ENCODE results near the gene EXTL2.
"Not testable (repeated sequence)": the region's sequence is repeated elsewhere in the genome, so short reads cannot be mapped to it uniquely, and the experiment has no call there.

Gene EXTL2

GRCh38 chr1:100896481-100896982, 1.9 kb upstream of the EXTL2 start:
- DNase-seq: peak; percentile 51

GRCh38 chr1:100895540-100896480, 1.2 kb upstream of the EXTL2 start, which contains the start of gene SLC30A7:
TSS of gene SLC30A7 (plus strand) at chr1:100896090. CDS start at chr1:100896263, 173 bp downstream.
- peak; percentile 92 for DNase-seq

GRCh38 chr1:100893718-100894117, 924 bp downstream of the EXTL2 start:
- DNase-seq: no peak

GRCh38 chr1:100892554-100892953, 2.1 kb downstream of the EXTL2 start:
- DNase-seq: no peak

- no peak for DNase-seq
Measured at GRCh38 chr1:100891380-100891779, 3.3 kb downstream of the EXTL2 start.

GRCh38 chr1:100889869-100890482, 4.7 kb downstream of the EXTL2 start:
- DNase-seq: not testable (repeated sequence)

- DNase-seq: not testable (repeated sequence)
Measured at GRCh38 chr1:100889007-100889406, 5.6 kb downstream of the EXTL2 start.

GRCh38 chr1:100883963-100884362, 10.7 kb downstream of the EXTL2 start:
- DNase-seq: peak; percentile 13

- no peak for DNase-seq
Measured at GRCh38 chr1:100882698-100883097, 11.9 kb downstream of the EXTL2 start.

- no peak for DNase-seq
Measured at GRCh38 chr1:100881687-100882086, 13.0 kb downstream of the EXTL2 start.

- no peak for DNase-seq
Measured at GRCh38 chr1:100879422-100879821, 15.2 kb downstream of the EXTL2 start.

GRCh38 chr1:100876291-100876690, 18.4 kb downstream of the EXTL2 start:
- DNase-seq: no peak

- DNase-seq: peak; percentile 88
Measured at GRCh38 chr1:100875228-100875627, 19.4 kb downstream of the EXTL2 start.

GRCh38 chr1:100874433-100874832, 20.2 kb downstream of the EXTL2 start:
- no peak for DNase-seq

GRCh38 chr1:100869996-100870395, 24.6 kb downstream of the EXTL2 start:
- no peak for DNase-seq

GRCh38 chr1:100868364-100868995, 26.2 kb downstream of the EXTL2 start:
- DNase-seq: peak; percentile 23

GRCh38 chr1:100866901-100867206, 27.8 kb downstream of the EXTL2 start:
- no peak for DNase-seq

GRCh38 chr1:100866041-100866900, 28.4 kb downstream of the EXTL2 start:
- DNase-seq: peak; percentile 14

- no peak for DNase-seq
Measured at GRCh38 chr1:100862591-100862990, 32.1 kb downstream of the EXTL2 start.

- DNase-seq: no peak
Measured at GRCh38 chr1:100861379-100861778, 33.3 kb downstream of the EXTL2 start.

- no peak for DNase-seq
Measured at GRCh38 chr1:100860397-100860991, 34.1 kb downstream of the EXTL2 start.

GRCh38 chr1:100855116-100855515, 39.5 kb downstream of the EXTL2 start:
- DNase-seq: not testable (repeated sequence)
